ENCODE data around the gene EIF3CL. TPM values are rescaled to one million over a fixed set of nuclear protein-coding genes. Genes with fewer than 3 reads are reported as not detected.
"Not testable (repeated sequence)": the region's sequence is repeated elsewhere in the genome, so short reads cannot be mapped to it uniquely, and the experiment has no call there.

Gene EIF3CL
- polyA plus RNA-seq, 2 of the 4 experiments (the other 2 are of a cell fraction) = 33.1 to 131 TPM

GRCh38 chr16:28338230-28338629, 65.4 kb downstream of the EIF3CL start:
- WGBS (ENCODE audit: missing lambda C conversion rate) = 90% methylated on average over 5 of the region's 6 CpGs
- H3K4me1 ChIP-seq; H3K9me3 ChIP-seq; CTCF ChIA-PET; H3K4me2 ChIP-seq; ATAC-seq; DNase-seq (ENCODE audit: low read depth in 1 of 2, low spot score in 1 of 2); H3K27ac ChIP-seq; POLR2A ChIA-PET; H3K4me3 ChIP-seq; FAIRE-seq: not testable (repeated sequence)

GRCh38 chr16:28336940-28337710, 66.5 kb downstream of the EIF3CL start:
- H3K4me1 ChIP-seq; FAIRE-seq; H3K9me3 ChIP-seq; H3K27ac ChIP-seq; H3K4me3 ChIP-seq; H3K4me2 ChIP-seq; POLR2A ChIA-PET; DNase-seq (ENCODE audit: low read depth in 1 of 2, low spot score in 1 of 2); ATAC-seq: not testable (repeated sequence)
- 54% methylated on average over 5 of the region's 5 CpGs for WGBS (ENCODE audit: missing lambda C conversion rate)
- CTCF ChIA-PET = interaction anchor here (0.6 to 0.7 kb wide), 2 partner anchors 11 to 205 kb away, joined by 3 to 4 read pairs; no protein-coding TSS in a partner anchor

GRCh38 chr16:28335678-28336077, 68.0 kb downstream of the EIF3CL start:
- ATAC-seq; DNase-seq (ENCODE audit: low read depth in 1 of 2, low spot score in 1 of 2); H3K9me3 ChIP-seq; H3K4me2 ChIP-seq; H3K27ac ChIP-seq; POLR2A ChIA-PET; H3K4me3 ChIP-seq; H3K4me1 ChIP-seq; FAIRE-seq: not testable (repeated sequence)
- CTCF ChIA-PET = interaction anchor here (1.2 kb wide), 1 partner anchor 14 kb away, joined by 4 read pairs; no protein-coding TSS in a partner anchor
- 67% methylated on average over 4 of the region's 8 CpGs for WGBS (ENCODE audit: missing lambda C conversion rate)

- H3K27ac ChIP-seq; CTCF ChIA-PET; H3K4me1 ChIP-seq; H3K4me3 ChIP-seq; ATAC-seq; DNase-seq (ENCODE audit: low read depth in 1 of 2, low spot score in 1 of 2); FAIRE-seq; H3K4me2 ChIP-seq; POLR2A ChIA-PET; H3K9me3 ChIP-seq: not testable (repeated sequence)
- 54% methylated on average over 4 of the region's 6 CpGs for WGBS (ENCODE audit: missing lambda C conversion rate)
Observed at GRCh38 chr16:28332632-28333031, 71.0 kb downstream of the EIF3CL start.

GRCh38 chr16:28330981-28331380, 72.7 kb downstream of the EIF3CL start:
- POLR2A ChIA-PET; H3K4me1 ChIP-seq; H3K4me2 ChIP-seq; CTCF ChIA-PET; H3K4me3 ChIP-seq; H3K27ac ChIP-seq; ATAC-seq; DNase-seq (ENCODE audit: low read depth in 1 of 2, low spot score in 1 of 2); H3K9me3 ChIP-seq; FAIRE-seq: not testable (repeated sequence)
- 73% methylated on average over 2 of the region's 2 CpGs for WGBS (ENCODE audit: missing lambda C conversion rate)

- H3K9me3 ChIP-seq; DNase-seq (ENCODE audit: low read depth in 1 of 2, low spot score in 1 of 2); H3K4me3 ChIP-seq; H3K27ac ChIP-seq; POLR2A ChIA-PET; CTCF ChIA-PET; FAIRE-seq; H3K4me1 ChIP-seq; H3K4me2 ChIP-seq: not testable (repeated sequence)
- peak; percentile 15; the same call in 1 of the 2 replicates for TF ChIP-seq USF2 (IDR thresholded peaks at IDR 0.05)
- ATAC-seq = peak; percentile 33 to 63; a peak in 3 of 6 replicates
- WGBS (ENCODE audit: missing lambda C conversion rate) = 67% methylated on average over 9 of the region's 9 CpGs
Observed at GRCh38 chr16:28330232-28330631, 73.4 kb downstream of the EIF3CL start.

Small RNAs within 50 kb of the gene (small RNA-seq; reads per million reads assigned to genes)
- gene AC138904.2 (0 reads per million in 6 experiments), gene MIR6862-1 (0 reads per million in 6 experiments)

Other genes with a start within 250 kb of the EIF3CL start
- gene XPO6, start 191.9 kb downstream of the EIF3CL start, polyA plus RNA-seq (2011; rRNA removed) = 108 and 115 TPM in 2 replicates
- gene XPO6, start 191.9 kb downstream of the EIF3CL start, polyA plus RNA-seq (2017; fragmentation: RNase III; extraction: RNeasy Plus Mini Kit Qiagen cat#74134 plus additional on column Dnase treatment) = 63.0 to 76.5 TPM (median 70.9 TPM) in 3 replicates
- 0.13 and 0.20 TPM in 2 replicates for gene SBK1, start 111.3 kb downstream of the EIF3CL start, polyA plus RNA-seq (2011; rRNA removed)
- 0.28 to 0.45 TPM (median 0.43 TPM) in 3 replicates for gene SBK1, start 111.3 kb downstream of the EIF3CL start, polyA plus RNA-seq (2017; fragmentation: RNase III; extraction: RNeasy Plus Mini Kit Qiagen cat#74134 plus additional on column Dnase treatment)
- 3.8 and 5.2 TPM in 2 replicates for gene NPIPB6, start 40.3 kb downstream of the EIF3CL start, polyA plus RNA-seq (2011; rRNA removed)
- gene NPIPB6, start 40.3 kb downstream of the EIF3CL start, polyA plus RNA-seq (2017; fragmentation: RNase III; extraction: RNeasy Plus Mini Kit Qiagen cat#74134 plus additional on column Dnase treatment) = 3.6 to 3.8 TPM (median 3.7 TPM) in 3 replicates
- gene NPIPB7, start 68.5 kb upstream of the EIF3CL start, polyA plus RNA-seq (2011; rRNA removed) = 0.13 and 0.38 TPM in 2 replicates
- 0.61 to 0.80 TPM (median 0.66 TPM) in 3 replicates for gene NPIPB7, start 68.5 kb upstream of the EIF3CL start, polyA plus RNA-seq (2017; fragmentation: RNase III; extraction: RNeasy Plus Mini Kit Qiagen cat#74134 plus additional on column Dnase treatment)
- 17.4 and 22.3 TPM in 2 replicates for gene CLN3, start 88.2 kb upstream of the EIF3CL start, polyA plus RNA-seq (2011; rRNA removed)
- 18.0 to 22.2 TPM (median 21.5 TPM) in 3 replicates for gene CLN3, start 88.2 kb upstream of the EIF3CL start, polyA plus RNA-seq (2017; fragmentation: RNase III; extraction: RNeasy Plus Mini Kit Qiagen cat#74134 plus additional on column Dnase treatment)
- 0.01 TPM in 1 of 2 replicates, not detected in the other for gene APOBR, start 90.8 kb upstream of the EIF3CL start, polyA plus RNA-seq (2011; rRNA removed)
- 0.05 to 0.08 TPM (median 0.07 TPM) in 3 replicates for gene APOBR, start 90.8 kb upstream of the EIF3CL start, polyA plus RNA-seq (2017; fragmentation: RNase III; extraction: RNeasy Plus Mini Kit Qiagen cat#74134 plus additional on column Dnase treatment)
- not detected in 2 replicates for gene IL27, start 103.0 kb upstream of the EIF3CL start, polyA plus RNA-seq (2011; rRNA removed)
- gene IL27, start 103.0 kb upstream of the EIF3CL start, polyA plus RNA-seq (2017; fragmentation: RNase III; extraction: RNeasy Plus Mini Kit Qiagen cat#74134 plus additional on column Dnase treatment) = not detected in 3 replicates
- 19.0 and 47.8 TPM in 2 replicates for gene NUPR1, start 135.1 kb upstream of the EIF3CL start, polyA plus RNA-seq (2011; rRNA removed)
- gene NUPR1, start 135.1 kb upstream of the EIF3CL start, polyA plus RNA-seq (2017; fragmentation: RNase III; extraction: RNeasy Plus Mini Kit Qiagen cat#74134 plus additional on column Dnase treatment) = 24.5 to 29.3 TPM (median 25.9 TPM) in 3 replicates
- 3.3 and 4.5 TPM in 2 replicates for gene SGF29, start 150.1 kb upstream of the EIF3CL start, polyA plus RNA-seq (2011; rRNA removed)
- gene SGF29, start 150.1 kb upstream of the EIF3CL start, polyA plus RNA-seq (2017; fragmentation: RNase III; extraction: RNeasy Plus Mini Kit Qiagen cat#74134 plus additional on column Dnase treatment) = 19.3 to 20.8 TPM (median 20.3 TPM) in 3 replicates
- 0.06 and 0.17 TPM in 2 replicates for gene SULT1A2, start 193.2 kb upstream of the EIF3CL start, polyA plus RNA-seq (2011; rRNA removed)
- gene SULT1A2, start 193.2 kb upstream of the EIF3CL start, polyA plus RNA-seq (2017; fragmentation: RNase III; extraction: RNeasy Plus Mini Kit Qiagen cat#74134 plus additional on column Dnase treatment) = 0.09 to 0.18 TPM in 2 of 3 replicates, not detected in the other
- 2.5 and 3.5 TPM in 2 replicates for gene SULT1A1, start 206.2 kb upstream of the EIF3CL start, polyA plus RNA-seq (2011; rRNA removed)
- gene SULT1A1, start 206.2 kb upstream of the EIF3CL start, polyA plus RNA-seq (2017; fragmentation: RNase III; extraction: RNeasy Plus Mini Kit Qiagen cat#74134 plus additional on column Dnase treatment) = 4.0 to 5.2 TPM (median 4.8 TPM) in 3 replicates
- gene NPIPB8, start 234.2 kb upstream of the EIF3CL start, polyA plus RNA-seq (2011; rRNA removed) = 0.87 and 0.98 TPM in 2 replicates
- gene NPIPB8, start 234.2 kb upstream of the EIF3CL start, polyA plus RNA-seq (2017; fragmentation: RNase III; extraction: RNeasy Plus Mini Kit Qiagen cat#74134 plus additional on column Dnase treatment) = 0.30 to 1.0 TPM (median 0.74 TPM) in 3 replicates